Stimulated activated CD4-positive, alpha-beta T cell treated with anti-CD3 and anti-CD28 coated beads, Interleukin-4, amount 100 ng/mL, for 48 hours (primary cell): ENCODE results near the gene TMEM38B.
A peak's percentile ranks its signal among the peaks of the same experiment; 100 is the strongest.

ENCODE experiments used
- DNase-seq, 2 donors: peaks; one replicate each; pipeline ENCODE4 v3.0.0-alpha.2; 2020; ENCODE audit warnings: low read depth in 2 of 2

Gene TMEM38B

GRCh38 chr9:105694190-105694847 is at the start of gene TMEM38B:
TMEM38B (plus strand) TSS chr9:105694541; CDS start chr9:105694661, 120 bp downstream.
- peak; percentile 69 to 73 for DNase-seq

GRCh38 chr9:105646879-105647594 is 47.3 kb upstream of the TMEM38B start:
- DNase-seq, result no peak

DNA sequence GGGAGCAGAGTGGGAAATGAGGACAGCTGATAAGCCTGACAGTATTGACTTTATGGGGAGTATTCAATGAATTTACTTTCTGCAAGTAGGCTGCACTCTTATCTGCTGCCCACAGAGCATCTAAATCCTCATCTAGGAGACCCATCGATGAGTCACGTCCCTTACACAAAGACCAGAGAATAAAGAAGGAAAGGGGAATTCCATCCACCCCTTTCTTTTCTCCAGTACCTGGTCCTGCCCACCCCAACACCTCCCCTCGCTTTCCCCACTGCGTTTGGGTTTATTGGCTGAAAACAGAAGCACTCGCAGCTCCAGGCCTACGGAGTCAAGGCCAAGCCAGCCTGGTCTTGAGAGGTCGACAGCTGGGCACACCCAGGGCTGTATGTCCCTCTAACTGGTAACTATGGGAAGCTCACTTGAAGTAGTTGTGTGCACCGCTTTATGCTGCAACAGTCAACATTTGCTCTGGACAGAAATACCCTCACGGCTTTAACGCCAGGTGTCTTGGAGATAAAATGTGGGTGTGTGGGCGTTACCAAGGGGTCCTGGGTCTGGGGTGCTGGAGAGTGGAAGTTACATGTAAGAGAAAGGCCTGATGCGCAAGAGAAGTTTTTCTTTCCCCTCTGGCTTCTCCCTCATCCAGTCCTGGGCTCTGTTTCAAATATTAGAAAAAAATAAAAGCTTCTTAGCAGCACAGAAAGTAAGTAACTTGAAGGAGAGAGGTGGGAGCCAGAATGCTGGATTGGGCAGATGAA is 46.6 kb upstream of the TMEM38B start:
- DNase-seq, result no peak

DNA sequence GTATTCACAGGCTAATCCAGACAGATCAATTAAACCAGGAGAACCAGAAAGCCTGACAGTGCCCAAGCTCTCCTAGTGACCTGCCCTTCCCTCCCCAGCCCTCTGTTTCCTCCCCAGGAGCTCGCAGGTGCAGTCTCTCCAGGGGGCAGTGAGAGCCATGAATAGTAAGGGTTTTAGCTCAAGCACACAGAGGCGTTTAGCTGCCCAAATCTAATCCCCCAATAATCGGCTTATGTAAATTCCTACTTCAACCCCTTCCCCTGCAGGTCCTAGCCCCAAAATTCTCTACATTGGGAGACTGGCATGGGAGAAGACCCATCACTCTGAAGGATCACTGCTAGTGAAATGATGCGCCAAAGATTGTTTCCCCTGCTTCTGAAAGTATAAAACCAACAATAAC is 42.5 kb upstream of the TMEM38B start:
- DNase-seq, result no peak

DNA sequence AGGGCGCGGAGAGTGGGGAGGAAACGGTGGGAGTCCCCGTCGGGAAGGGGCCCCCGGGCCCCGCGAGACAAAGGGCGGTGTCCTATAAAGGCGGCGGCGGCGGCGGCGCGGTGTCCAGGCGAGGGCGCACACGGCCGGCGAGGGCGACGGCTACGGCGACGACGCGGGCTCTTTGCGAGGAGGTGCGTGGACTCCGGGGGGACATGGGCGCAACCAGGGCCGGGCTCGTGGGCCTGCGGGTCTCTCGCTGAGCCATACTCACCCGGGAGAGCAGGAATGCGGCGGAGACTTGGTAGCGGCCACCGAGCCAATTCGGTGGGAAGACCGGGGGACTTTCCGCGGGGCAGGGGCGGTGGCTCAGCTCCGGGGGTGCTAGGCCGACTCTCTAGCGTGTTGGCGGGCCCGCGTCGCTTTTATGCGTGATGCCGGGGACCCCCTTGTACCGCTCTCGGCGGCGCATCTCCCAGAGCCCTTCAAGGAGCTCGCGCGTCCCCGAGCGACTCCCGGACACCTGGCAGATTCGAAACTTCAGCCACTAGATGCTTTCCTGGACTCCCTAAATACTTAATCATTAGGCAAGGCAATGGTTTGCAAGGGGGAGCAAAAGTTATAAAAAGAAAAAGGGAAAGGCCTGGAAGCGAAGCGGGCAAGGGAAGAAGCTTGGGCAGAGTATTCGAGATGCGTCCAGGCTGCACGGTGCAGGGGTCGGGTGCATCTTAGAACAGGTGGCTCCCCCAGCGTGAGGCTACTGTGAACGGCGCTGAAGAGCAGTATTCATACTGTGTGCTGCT is 38.0 kb upstream of the TMEM38B start:
- DNase-seq, result no peak

- DNase-seq, result no peak
Measured at GRCh38 chr9:105658351-105658750, 36.0 kb upstream of the TMEM38B start.

DNA sequence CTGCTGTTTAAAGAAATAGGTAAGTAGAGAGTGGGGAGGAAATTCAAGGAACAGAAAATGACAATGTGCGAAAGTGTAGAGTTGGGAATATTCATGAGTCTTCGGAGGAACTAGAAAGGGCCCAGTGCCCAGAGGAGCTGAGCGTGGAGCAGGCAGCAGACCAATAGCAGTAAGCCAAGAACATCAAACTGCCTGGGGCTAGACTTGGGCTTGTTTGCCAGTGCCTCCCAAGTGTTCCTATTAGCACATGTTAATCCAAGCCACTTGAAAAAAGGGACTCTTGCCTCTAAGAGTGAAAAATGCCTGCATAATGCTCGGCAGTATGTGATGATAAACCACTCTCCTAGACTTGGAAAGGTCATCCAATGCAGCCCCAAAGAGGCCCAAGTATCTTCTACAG is 33.3 kb upstream of the TMEM38B start:
- no peak for DNase-seq

GRCh38 chr9:105662184-105663104 is 31.9 kb upstream of the TMEM38B start, which contains the start of gene TAL2:
TAL2 (plus strand) TSS chr9:105662457; CDS start chr9:105662497, 40 bp downstream.
- DNase-seq, result no peak

- no peak for DNase-seq
Measured at GRCh38 chr9:105663914-105664313, 30.4 kb upstream of the TMEM38B start.

- DNase-seq, result no peak
Measured at GRCh38 chr9:105667867-105668266, 26.5 kb upstream of the TMEM38B start.

GRCh38 chr9:105670315-105670714 is 24.0 kb upstream of the TMEM38B start:
- no peak for DNase-seq

- no peak for DNase-seq
Measured at GRCh38 chr9:105670775-105671174, 23.6 kb upstream of the TMEM38B start.

GRCh38 chr9:105672711-105673234 is 21.6 kb upstream of the TMEM38B start:
- DNase-seq, result no peak

DNA sequence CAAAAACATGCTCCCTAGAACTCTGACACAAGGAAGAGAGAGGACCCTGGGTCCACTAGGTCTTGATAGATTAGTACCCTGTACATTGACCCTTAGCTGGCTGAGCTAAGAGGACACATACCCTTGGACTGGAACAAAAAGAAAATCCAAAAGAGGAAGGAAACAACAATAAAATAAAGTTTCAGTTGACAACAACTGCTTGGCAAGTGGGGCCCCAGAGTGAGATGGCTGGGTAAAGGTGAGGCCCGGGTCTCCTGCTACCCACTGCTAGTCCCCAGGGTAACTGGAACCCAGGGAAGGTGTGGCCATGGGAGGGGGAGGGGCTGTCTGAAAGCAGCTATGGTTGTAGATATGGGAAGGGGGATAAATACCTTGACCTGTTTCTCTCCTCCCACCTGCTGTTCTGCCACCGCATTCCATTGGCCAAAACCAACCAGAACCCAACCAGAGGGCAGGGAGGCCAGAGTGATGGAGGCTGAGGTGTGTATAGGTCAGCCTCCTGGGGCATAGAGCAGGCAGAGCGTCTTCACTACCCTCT is 20.4 kb upstream of the TMEM38B start:
- no peak for DNase-seq

- no peak for DNase-seq
Measured at GRCh38 chr9:105676351-105676923, 17.9 kb upstream of the TMEM38B start.

DNA sequence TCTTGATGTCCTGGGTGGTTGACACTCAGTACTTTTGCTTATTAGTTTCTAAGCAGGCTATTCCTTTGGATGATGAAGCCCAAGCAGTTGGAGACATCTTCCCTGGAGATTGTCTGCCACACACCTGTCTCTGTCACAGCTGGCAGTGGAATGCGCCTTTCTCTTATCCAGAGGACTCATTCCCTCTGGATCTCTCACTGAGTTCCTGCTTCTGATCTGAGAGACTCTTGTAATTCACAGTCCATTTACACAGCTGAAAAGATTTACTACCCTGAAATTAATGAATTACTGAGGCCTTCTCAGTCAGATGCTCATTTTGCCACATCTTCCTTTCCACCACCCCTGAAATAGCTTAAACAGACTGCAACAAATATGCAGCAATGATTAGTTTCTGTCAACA is 16.2 kb upstream of the TMEM38B start:
- DNase-seq, result no peak

GRCh38 chr9:105678781-105679180 is 15.6 kb upstream of the TMEM38B start:
- no peak for DNase-seq

GRCh38 chr9:105679257-105680022 is 14.9 kb upstream of the TMEM38B start:
- DNase-seq, result no peak

DNA sequence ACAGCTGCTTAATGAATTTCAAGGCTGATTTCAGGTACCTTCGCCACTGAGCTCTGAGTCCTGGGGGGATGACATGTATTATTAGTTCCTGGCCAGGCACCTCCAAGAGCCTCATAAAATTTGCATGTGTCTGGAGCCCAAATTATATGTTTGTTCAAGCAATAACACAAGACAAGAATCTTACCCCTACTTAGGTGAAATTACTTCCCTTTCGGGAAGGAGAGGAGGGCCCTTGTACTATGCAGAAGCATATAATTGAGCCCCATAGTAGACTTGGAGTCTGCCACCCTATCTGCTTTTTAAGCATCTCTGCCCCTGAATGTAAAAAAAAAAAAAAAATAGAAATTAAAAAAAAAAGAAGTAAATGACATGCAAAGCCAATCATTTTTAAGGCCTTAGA is 13.0 kb upstream of the TMEM38B start:
- DNase-seq, result no peak
